K562 (cell line): ENCODE measurements around the gene CDYL. TPM values are rescaled to one million over a fixed set of nuclear protein-coding genes. Genes with fewer than 3 reads are reported as not detected.

Experiments
- ATAC-seq: fragments of 200-7000 bp; cut with Tn5 transposase; 3 replicates; pipeline ENCODE4 v1.9.1; 2020; ENCODE audit warnings: moderate library complexity
- BruUV-seq: library from RNA; stranded (reverse); fragments of 400-500 nt; replicated peaks from 2 replicates; lab custom pipeline; 2021; lab: Mats Ljungman, UMichigan
- CTCF ChIA-PET: fragments of 300-600 bp; formaldehyde crosslinking; extraction: SDS; loops from one replicate; lab custom pipeline; 2021; ENCODE audit warnings: low intra/inter-chr PET ratio; lab: Yijun Ruan, JAX
- POLR2A ChIA-PET: fragments of 300-600, 350-650 bp; sonication (Branson Sonifier 250); formaldehyde crosslinking; extraction: SDS; loops from one replicate; lab custom pipeline; 2021; ENCODE audit warnings: antibody characterized with exemption, inconsistent platforms; lab: Yijun Ruan, JAX
- DNase-seq, 4 experiments: peaks; one replicate each; pipeline versions ENCODE4 v3.0.0 to v3.0.0-alpha.2; 2011 to 2018; ENCODE audit warnings: low spot score in 3 of 4, mixed read lengths in 3 of 4; ENCODE audit errors: extremely low read depth in 1 of 4
- FAIRE-seq: peaks from 2 replicates; lab custom pipeline; 2011; peaks lifted over from hg19 to GRCh38; lab: Jason Lieb, UNC
- H2AFZ ChIP-seq: 2 replicates; pipeline ENCODE4 v1.6.0; 2011; ENCODE audit warnings: low read depth, low read length, control low read depth, inconsistent platforms
- H3K27ac ChIP-seq: fragments of 200-600 bp; 3 replicates; pipeline ENCODE4 v1.8.0; 2011; ENCODE audit warnings: low read depth, mild to moderate bottlenecking, control low read depth, inconsistent platforms, low read length, moderate library complexity, mixed read lengths; ENCODE audit errors: extremely low read depth
- H3K27me3 ChIP-seq, 2 experiments: fragments of 300-600 bp in 1 of 2; 2 replicates in 1 of 2; 3 replicates in 1 of 2; pipeline versions ENCODE4 v1.6.0 to v1.8.0; 2011; ENCODE audit warnings: inconsistent platforms in 2 of 2, low read length in 2 of 2, mild to moderate bottlenecking in 1 of 2, mixed read lengths in 1 of 2, moderate library complexity in 1 of 2; ENCODE audit not compliant: control insufficient read depth in 2 of 2, insufficient read depth in 2 of 2
- H3K36me3 ChIP-seq: fragments of 300-600 bp; 3 replicates; pipeline ENCODE4 v1.8.0; 2011; ENCODE audit warnings: mild to moderate bottlenecking, low read length, inconsistent platforms; ENCODE audit not compliant: control insufficient read depth, insufficient read depth
- H3K4me1 ChIP-seq, 2 experiments: fragments of 200-600 bp in 1 of 2; replicated peaks in 1 of 2; 2 replicates in 1 of 2; 3 replicates in 1 of 2; pipeline versions ENCODE4 v1.5.1 to v1.8.0; 2011; ENCODE audit warnings: inconsistent platforms in 2 of 2, low read length in 2 of 2, mild to moderate bottlenecking in 1 of 2, mixed read lengths in 1 of 2, moderate library complexity in 1 of 2; ENCODE audit not compliant: control insufficient read depth in 2 of 2, insufficient read depth in 2 of 2
- H3K4me2 ChIP-seq: 2 replicates; pipeline ENCODE4 v1.6.1; 2011; ENCODE audit warnings: low read length, control low read depth, inconsistent platforms, mixed read lengths; ENCODE audit not compliant: insufficient read depth
- H3K4me3 ChIP-seq: fragments of 200-600 bp; sonication (generic), shearing (Covaris generic); 2 replicates; pipeline ENCODE4 v1.5.1; 2016; ENCODE audit warnings: control low read depth, inconsistent platforms
- H3K79me2 ChIP-seq: fragments of 200-600 bp; 3 replicates; pipeline ENCODE4 v1.8.0; 2011; ENCODE audit warnings: low read length, inconsistent platforms; ENCODE audit not compliant: control insufficient read depth, insufficient read depth
- H3K9ac ChIP-seq, 2 experiments: 2 replicates each; pipeline versions ENCODE4 v1.6.0 to v1.6.1; 2011; ENCODE audit warnings: low read depth in 2 of 2, low read length in 2 of 2, control low read depth in 1 of 2, inconsistent platforms in 1 of 2, mild to moderate bottlenecking in 1 of 2, mixed read lengths in 1 of 2; ENCODE audit not compliant: insufficient read depth in 1 of 2
- H3K9me1 ChIP-seq: one replicate; pipeline ENCODE4 v1.6.0; 2011; ENCODE audit warnings: inconsistent platforms, mild to moderate bottlenecking, low read length, moderate library complexity; ENCODE audit not compliant: control insufficient read depth, insufficient read depth
- H3K9me3 ChIP-seq: replicated peaks from 2 replicates; pipeline ENCODE4 v1.5.1; 2011; ENCODE audit warnings: low read depth, low read length, inconsistent platforms; ENCODE audit not compliant: control insufficient read depth, insufficient read depth
- H4K20me1 ChIP-seq: replicated peaks from 2 replicates; pipeline ENCODE4 v1.6.1; 2011; ENCODE audit warnings: low read length, inconsistent platforms, mixed read lengths; ENCODE audit not compliant: control insufficient read depth, insufficient read depth
- DNMT1 ChIP-seq: fragments of 450-650 bp; IDR thresholded peaks from 2 replicates; pipeline ENCODE4 v1.6.1; 2016; ENCODE audit warnings: antibody characterized with exemption, mild to moderate bottlenecking
- MEIS2 ChIP-seq: fragments of 450-650 bp; IDR thresholded peaks from 2 replicates; pipeline ENCODE4 v1.6.1; 2014; ENCODE audit warnings: mild to moderate bottlenecking; ENCODE audit not compliant: partially characterized antibody
- NCOA2 ChIP-seq, 2 experiments: fragments of 450-650 bp; IDR thresholded peaks; 2 replicates each; pipeline ENCODE4 v1.6.1; 2018; ENCODE audit warnings: mild to moderate bottlenecking in 2 of 2, moderate library complexity in 1 of 2; ENCODE audit not compliant: partially characterized antibody in 2 of 2
- NR2C1 ChIP-seq, 2 experiments: fragments of 450-650 bp; IDR thresholded peaks; 2 replicates each; pipeline ENCODE4 v1.6.1; 2017; ENCODE audit warnings: mild to moderate bottlenecking in 2 of 2, antibody characterized with exemption in 1 of 2, inconsistent platforms in 1 of 2, missing compliant biosample characterization in 1 of 2, missing genetic modification characterization in 1 of 2
- TAF1 ChIP-seq: IDR thresholded peaks from 2 replicates; pipeline ENCODE4 v1.6.1; 2011; ENCODE audit warnings: mild to moderate bottlenecking, low read length, moderate library complexity; ENCODE audit not compliant: insufficient read depth, control insufficient read depth, severe bottlenecking; ENCODE audit errors: extremely low read depth
- ZNF398 ChIP-seq: fragments of 250-450 bp; sonication (Bioruptor Pico); IDR thresholded peaks from 2 replicates; pipeline ENCODE4 v1.8.0; 2021; ENCODE audit warnings: moderate library complexity, mild to moderate bottlenecking, inconsistent platforms
- ZNF766 ChIP-seq: fragments of 200-800 bp; sonication (Bioruptor generic); conservative IDR thresholded peaks from 2 replicates; pipeline ENCODE4 v1.6.1; 2016; ENCODE audit warnings: missing genetic modification characterization, missing compliant biosample characterization
- WGBS: fragments of 100-300 bp; shearing (Covaris generic); methylation state at CpG from one replicate; pipeline ENCODE4 v1.1.6; 2016; ENCODE audit warnings: low coverage, mixed read lengths; ENCODE audit not compliant: insufficient coverage; ENCODE audit errors: missing lambda C conversion rate; 5-methylcytosine and 5-hydroxymethylcytosine counted together
- in situ Hi-C: fragments of 300-500 bp; cut with MboI; formaldehyde crosslinking; loops from 4 replicates; pipeline ENCODE4 v1.15.0; 2018; ENCODE audit warnings: inconsistent platforms, mixed read lengths
- intact Hi-C: fragments of 100-400 bp; cut with micrococcal nuclease; formaldehyde crosslinking; loops from 2 replicates; pipeline ENCODE4 v1.14.2; 2022
- polyA plus RNA-seq, 8 experiments: library from polyadenylated mRNA; depleted of rRNA in 4 of 8; stranded (reverse) in 5 of 8; unstranded in 3 of 8; fragments of >200 nt; fragmentation: Nextera tagmentation in 2 of 8; fragmentation: Illumina TruSeq in 1 of 8; extraction: Ambion mirVana in 2 of 8; extraction: Trizol in 1 of 8; gene quantifications; 2 replicates each; pipeline versions ENCODE4 v1.2.1 to v1.2.3, GENCODE V29; 2011 to 2014; ENCODE audit warnings: inconsistent platforms in 1 of 8, missing spikeins in 1 of 8
- total RNA-seq, 7 experiments: library from RNA; depleted of rRNA in 6 of 7; stranded (reverse); fragments of >200 nt in 6 of 7; fragmentation: Illumina TruSeq in 2 of 7; extraction: Trizol in 2 of 7; gene quantifications; 2 replicates each; pipeline versions ENCODE4 v1.2.1 to v1.2.3, GENCODE V29; 2011 to 2021; ENCODE audit warnings: low replicate concordance in 1 of 7
- TF ChIP-seq, protein P1 (sequence below), 2 experiments: fragments of 450-650 bp in 1 of 2; sonication (generic) in 1 of 2; formaldehyde crosslinking in 1 of 2; IDR thresholded peaks; 2 replicates each; pipeline versions ENCODE4 v1.7.1 to v1.9.0; 2016 to 2022; ENCODE audit warnings: inconsistent platforms in 1 of 2, mild to moderate bottlenecking in 1 of 2, missing genetic modification reagents in 1 of 2

Gene CDYL
- total and polyA plus RNA-seq, 9 of the 15 experiments (the other 6 are each of a cell fraction or from before 2014, with no cell fraction given), result 8.1 to 45.8 (median 40.8) TPM

DNA sequence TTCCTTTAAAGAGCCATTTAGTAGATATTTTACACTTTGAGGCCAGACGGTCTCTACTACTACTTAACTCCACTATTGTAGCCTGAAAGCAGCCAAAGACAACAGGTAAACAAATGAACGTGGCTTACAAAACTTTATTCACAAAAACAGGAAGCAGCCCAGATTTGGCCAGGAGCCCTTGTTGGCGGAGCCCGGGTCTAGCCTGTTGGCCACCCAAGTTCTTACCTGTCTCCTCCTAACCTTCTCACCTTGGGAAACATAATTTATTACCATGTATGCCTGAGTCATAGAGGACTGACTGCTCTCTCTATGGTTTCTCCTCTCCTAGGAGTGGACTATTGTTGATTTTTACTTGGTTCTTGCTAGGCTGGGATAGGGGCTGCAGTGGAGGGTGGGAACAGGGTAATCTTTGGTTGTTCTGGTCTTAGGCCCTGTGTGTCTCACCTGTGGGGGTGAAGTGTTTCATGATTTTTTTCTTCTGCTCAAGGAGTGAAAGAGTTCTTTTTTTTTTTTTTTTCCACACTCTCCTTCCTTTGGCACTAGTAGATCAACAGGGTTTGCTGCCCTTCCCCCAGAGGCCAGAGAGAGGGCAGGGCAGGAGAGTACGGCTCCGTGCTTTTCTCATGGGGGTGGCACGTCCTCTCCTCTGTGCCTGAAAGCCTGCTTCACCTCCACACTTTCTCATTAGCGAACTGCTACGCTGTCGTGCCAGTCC is 137.7 kb downstream of the CDYL start:
- Histone ChIP-seq H3K79me2 (peaks cover 79% of the 10 kb centered on the region), H3K4me2 (no peak overlapping the region), H3K4me1 (peaks cover 22 to 40% of the 10 kb centered on the region in 2 experiments; a peak in 4 of 5 replicates), H2AFZ (no peak overlapping the region), H3K4me3 (no peak overlapping the region), H3K27me3 (no peaks in the 10 kb centered on the region), H4K20me1 (peaks cover 13% of the 10 kb centered on the region; the same call in 1 of the 2 replicates), H3K36me3 (peaks cover 20% of the 10 kb centered on the region), H3K9me3 (no peaks in the 10 kb centered on the region), H3K9ac (peak overlapping the region in 1 of 2 experiments; percentile 8; a peak in 1 of 4 replicates), H3K9me1 (no peaks in the 10 kb centered on the region), H3K27ac (no peak overlapping the region)
- no TSS peak for BruUV-seq
- in situ Hi-C loops, result no loop called here
- DNase-seq (no peak), ATAC-seq (no peak), FAIRE-seq (no peak)
- CTCF ChIA-PET, result no interaction called here
- intact Hi-C loops, result loop anchor here (5.0 kb wide), 1 partner anchor 187 kb away; no protein-coding TSS in a partner anchor
- 74% methylated on average over 10 of the region's 10 CpGs for WGBS
- POLR2A ChIA-PET, result interaction anchor here (0.6 to 1.1 kb wide), 3 partner anchors 11 to 650 kb away, joined by 3 to 4 read pairs (median 3); no protein-coding TSS in a partner anchor
- TF ChIP-seq, protein P1, sequence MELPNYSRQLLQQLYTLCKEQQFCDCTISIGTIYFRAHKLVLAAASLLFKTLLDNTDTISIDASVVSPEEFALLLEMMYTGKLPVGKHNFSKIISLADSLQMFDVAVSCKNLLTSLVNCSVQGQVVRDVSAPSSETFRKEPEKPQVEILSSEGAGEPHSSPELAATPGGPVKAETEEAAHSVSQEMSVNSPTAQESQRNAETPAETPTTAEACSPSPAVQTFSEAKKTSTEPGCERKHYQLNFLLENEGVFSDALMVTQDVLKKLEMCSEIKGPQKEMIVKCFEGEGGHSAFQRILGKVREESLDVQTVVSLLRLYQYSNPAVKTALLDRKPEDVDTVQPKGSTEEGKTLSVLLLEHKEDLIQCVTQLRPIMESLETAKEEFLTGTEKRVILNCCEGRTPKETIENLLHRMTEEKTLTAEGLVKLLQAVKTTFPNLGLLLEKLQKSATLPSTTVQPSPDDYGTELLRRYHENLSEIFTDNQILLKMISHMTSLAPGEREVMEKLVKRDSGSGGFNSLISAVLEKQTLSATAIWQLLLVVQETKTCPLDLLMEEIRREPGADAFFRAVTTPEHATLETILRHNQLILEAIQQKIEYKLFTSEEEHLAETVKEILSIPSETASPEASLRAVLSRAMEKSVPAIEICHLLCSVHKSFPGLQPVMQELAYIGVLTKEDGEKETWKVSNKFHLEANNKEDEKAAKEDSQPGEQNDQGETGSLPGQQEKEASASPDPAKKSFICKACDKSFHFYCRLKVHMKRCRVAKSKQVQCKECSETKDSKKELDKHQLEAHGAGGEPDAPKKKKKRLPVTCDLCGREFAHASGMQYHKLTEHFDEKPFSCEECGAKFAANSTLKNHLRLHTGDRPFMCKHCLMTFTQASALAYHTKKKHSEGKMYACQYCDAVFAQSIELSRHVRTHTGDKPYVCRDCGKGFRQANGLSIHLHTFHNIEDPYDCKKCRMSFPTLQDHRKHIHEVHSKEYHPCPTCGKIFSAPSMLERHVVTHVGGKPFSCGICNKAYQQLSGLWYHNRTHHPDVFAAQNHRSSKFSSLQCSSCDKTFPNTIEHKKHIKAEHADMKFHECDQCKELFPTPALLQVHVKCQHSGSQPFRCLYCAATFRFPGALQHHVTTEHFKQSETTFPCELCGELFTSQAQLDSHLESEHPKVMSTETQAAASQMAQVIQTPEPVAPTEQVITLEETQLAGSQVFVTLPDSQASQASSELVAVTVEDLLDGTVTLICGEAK (IDR thresholded peaks at IDR 0.05), result peak; percentile 88
- TF ChIP-seq, protein P1 (CRISPR knock-in tag; IDR thresholded peaks at IDR 0.05), result peak; percentile 82
- TF ChIP-seq DNMT1 (no peak), ZNF398 (CRISPR knock-in tag) (no peak), NCOA2 (IDR thresholded peaks at IDR 0.05; ENCODE audit: partially characterized antibody in 2 of 2) (no peak), MEIS2 (peak; percentile 73), TAF1 (no peak), ZNF766 (no peak), NR2C1 (IDR thresholded peaks at IDR 0.05) (no peak), NR2C1 (tag; IDR thresholded peaks at IDR 0.05) (no peak)
